IMR-90 (cell line): ENCODE measurements around the gene CCDC97. TPM values are rescaled to one million over a fixed set of nuclear protein-coding genes. Genes with fewer than 3 reads are reported as not detected.

Source experiments
- MXI1 ChIP-seq: IDR thresholded peaks from 2 replicates; pipeline ENCODE4 v1.6.1; 2012; ENCODE audit warnings: low read depth, mild to moderate bottlenecking, low read length, moderate library complexity, borderline replicate concordance
- polyA plus RNA-seq, 3 experiments: library from polyadenylated mRNA; depleted of rRNA; stranded (reverse); fragments of >200 nt; gene quantifications; 2 replicates each; pipeline ENCODE4 v1.2.3, GENCODE V29; 2012; ENCODE audit warnings: low replicate concordance in 1 of 3
- total RNA-seq: library from RNA; depleted of rRNA; stranded (reverse); fragments of >200 nt; gene quantifications from 2 replicates; pipeline ENCODE4 v1.2.3, GENCODE V29; 2012

The CCDC97 gene
- total and polyA plus RNA-seq, 2 of the 4 experiments (the other 2 are of a cell fraction): 4.1 to 11.0 TPM

DNA sequence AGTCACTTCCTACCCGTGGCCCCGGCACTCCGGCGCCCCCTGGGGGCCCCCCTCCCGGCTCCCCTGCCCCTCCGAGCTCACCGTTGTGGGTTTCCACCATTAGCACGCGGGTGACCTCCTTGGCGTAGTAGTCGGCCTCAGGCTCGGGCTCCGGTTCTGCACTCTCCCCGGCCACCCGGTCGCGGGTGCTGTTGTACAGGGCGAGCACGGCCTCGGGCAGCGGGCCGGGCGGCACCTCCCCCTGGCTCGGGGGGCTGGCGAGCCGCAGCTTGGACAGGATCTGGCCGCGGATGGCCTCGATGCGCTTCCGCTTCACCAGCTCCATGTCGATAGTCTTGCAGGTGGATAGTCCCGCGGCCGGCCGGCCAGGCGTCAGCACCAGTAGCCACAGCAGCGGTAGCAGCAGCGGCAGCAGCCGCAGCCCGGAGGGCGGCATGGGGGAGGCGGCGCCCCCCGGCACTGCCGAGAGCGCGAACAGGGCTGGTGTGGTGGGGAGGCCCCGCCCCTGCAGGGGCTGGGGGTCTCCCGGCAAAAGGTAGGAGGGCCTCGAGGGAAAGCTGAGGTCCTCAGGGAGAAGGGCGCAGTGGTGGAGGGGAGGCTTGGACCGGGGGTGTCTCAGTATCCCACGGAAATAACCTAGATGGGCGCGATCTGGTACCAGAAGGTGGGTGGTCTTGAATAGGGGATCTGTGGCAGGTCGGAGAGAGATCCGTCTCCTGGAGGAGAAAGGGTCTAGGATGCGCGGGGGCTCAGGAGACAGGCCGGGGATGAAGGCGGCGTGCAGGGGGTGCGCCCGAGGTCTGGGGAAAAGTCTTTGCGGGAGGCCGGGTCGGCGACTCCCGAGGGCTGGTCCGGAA is 42.9 kb downstream of the CCDC97 start (continued):
- TF ChIP-seq MXI1: 0 out of 2 replicates have a peak, but pooled peaks have one; percentile 17
